GM20431 (cell line): Measurements from ENCODE around the gene LIN54.
"Not testable (repeated sequence)": the region's sequence is repeated elsewhere in the genome, so short reads cannot be mapped to it uniquely, and the experiment has no call there.

Experiments
- in situ Hi-C: fragments of 300-500 bp; cut with MseI, MboI; formaldehyde crosslinking; loops from one replicate; pipeline ENCODE4 v1.15.0; 2020; ENCODE audit warnings: low sequenced_read_pairs; ENCODE audit not compliant: unreplicated experiment

LIN54 gene

GRCh38 chr4:82954212-82954611, 56.4 kb downstream of the LIN54 start:
- in situ Hi-C loops, result no loop called here

- in situ Hi-C loops, result no loop called here
Observed at GRCh38 chr4:82951196-82951595, 59.4 kb downstream of the LIN54 start.

- in situ Hi-C loops, result no loop called here
Observed at GRCh38 chr4:82948647-82949204, 61.9 kb downstream of the LIN54 start.

GRCh38 chr4:82947498-82947897, 63.1 kb downstream of the LIN54 start:
- in situ Hi-C loops, result no loop called here

GRCh38 chr4:82939414-82939813, 71.2 kb downstream of the LIN54 start:
- in situ Hi-C loops, result no loop called here

GRCh38 chr4:82934441-82934840, 76.2 kb downstream of the LIN54 start:
- in situ Hi-C loops, result no loop called here

- in situ Hi-C loops, result no loop called here
Observed at GRCh38 chr4:82930848-82931755, 79.5 kb downstream of the LIN54 start.

- in situ Hi-C loops, result no loop called here
Observed at GRCh38 chr4:82921795-82922194, 88.8 kb downstream of the LIN54 start.

- in situ Hi-C loops, result no loop called here
Observed at GRCh38 chr4:82919386-82919785, 91.2 kb downstream of the LIN54 start.

- in situ Hi-C loops, result no loop called here
Observed at GRCh38 chr4:82918091-82918490, 92.5 kb downstream of the LIN54 start.

GRCh38 chr4:82913968-82914367, 96.7 kb downstream of the LIN54 start:
- in situ Hi-C loops, result not testable (repeated sequence)

GRCh38 chr4:82913305-82913704, 97.3 kb downstream of the LIN54 start:
- in situ Hi-C loops, result no loop called here

- in situ Hi-C loops, result no loop called here
Observed at GRCh38 chr4:82909326-82909725, 101.3 kb downstream of the LIN54 start.

- in situ Hi-C loops, result no loop called here
Observed at GRCh38 chr4:82906469-82906868, 104.2 kb downstream of the LIN54 start.

GRCh38 chr4:82905205-82905604, 105.4 kb downstream of the LIN54 start:
- in situ Hi-C loops, result no loop called here

GRCh38 chr4:82903737-82904136, 106.9 kb downstream of the LIN54 start:
- in situ Hi-C loops, result no loop called here

- in situ Hi-C loops, result no loop called here
Observed at GRCh38 chr4:82901183-82901718, 109.4 kb downstream of the LIN54 start.

GRCh38 chr4:82900411-82901182, 110.0 kb downstream of the LIN54 start, which contains the start of gene THAP9:
TSS of gene THAP9 (plus strand) at chr4:82900735. CDS start at chr4:82900803, 68 bp downstream.
- in situ Hi-C loops, result no loop called here

GRCh38 chr4:82900066-82900410, 110.6 kb downstream of the LIN54 start:
- in situ Hi-C loops, result no loop called here

GRCh38 chr4:82899374-82900065, 111.1 kb downstream of the LIN54 start:
- in situ Hi-C loops, result no loop called here
